Heart right ventricle (tissue), 16 donors: ENCODE data around the gene OSBPL5. TPM values are rescaled to one million over a fixed set of nuclear protein-coding genes. Genes with fewer than 3 reads are reported as not detected.

Source experiments
- ATAC-seq, 8 donors: fragments of 200-7000 bp; cut with Tn5 transposase; one replicate each; pipeline ENCODE4 v1.9.1; 2020; ENCODE audit warnings: mild to moderate bottlenecking in 8 of 8, moderate library complexity in 8 of 8, moderate number of reproducible peaks in 1 of 8
- DNase-seq, 2 donors: peaks; one replicate each; pipeline ENCODE4 v3.0.0-alpha.2; 2020
- H3K27ac ChIP-seq, 10 donors: fragments of 200-600 bp; sonication (generic) in 2 of 10; one replicate each; pipeline versions ENCODE4 v1.5.0 to v1.8.0; 2020 to 2022; ENCODE audit warnings: mild to moderate bottlenecking in 3 of 10
- H3K27me3 ChIP-seq, 7 donors: fragments of 200-600 bp; one replicate each; pipeline ENCODE4 v1.8.0; 2021 to 2022; ENCODE audit warnings: mild to moderate bottlenecking in 2 of 7
- H3K36me3 ChIP-seq, 9 donors: fragments of 200-600 bp; sonication (generic) in 1 of 9; one replicate each; pipeline versions ENCODE4 v1.5.0 to v1.8.0; 2020 to 2022; ENCODE audit warnings: mild to moderate bottlenecking in 2 of 9
- H3K4me1 ChIP-seq, 9 donors: fragments of 200-600 bp; sonication (generic) in 1 of 9; one replicate each; pipeline versions ENCODE4 v1.5.0 to v1.8.0; 2020 to 2022; ENCODE audit warnings: mild to moderate bottlenecking in 4 of 9
- H3K4me3 ChIP-seq, 10 donors: fragments of 200-600 bp; sonication (generic) in 2 of 10; one replicate each; pipeline versions ENCODE4 v1.5.0 to v1.8.0; 2020 to 2022; ENCODE audit warnings: mild to moderate bottlenecking in 7 of 10, moderate library complexity in 2 of 10
- H3K9me3 ChIP-seq, 11 donors: fragments of 200-600 bp in 10 of 11; sonication (generic) in 2 of 11; one replicate each; pipeline versions ENCODE4 v1.5.0 to v1.8.0; 2013 to 2022; ENCODE audit warnings: mild to moderate bottlenecking in 2 of 11, control low read depth in 1 of 11, moderate library complexity in 1 of 11
- WGBS, 2 donors: extraction: QIAGEN DNeasy Blood & Tissue Kit; methylation state at CpG; one replicate each; pipeline ENCODE4 v1.1.7; 2013; ENCODE audit warnings: inconsistent platforms in 1 of 2; 5-methylcytosine and 5-hydroxymethylcytosine counted together
- intact Hi-C, 10 donors: fragments of 100-400 bp; cut with DNase I; formaldehyde crosslinking; loops; one replicate each; pipeline versions ENCODE4 v1.11.1 to v1.14.2; 2022
- polyA plus RNA-seq, 2 donors: library from polyadenylated mRNA; stranded (reverse); fragments of 200-250 nt; gene quantifications; one replicate each; pipeline ENCODE4 v1.2.3, GENCODE V29; 2013
- total RNA-seq, 10 donors: library from RNA; stranded (reverse); fragmentation: NEBNext Ultra II Directional in 3 of 10; extraction: Animal tissue kit (Norgen Biotek cat#: 25700) in 3 of 10; gene quantifications; one replicate each; pipeline versions ENCODE4 v1.2.1 to v1.2.4, GENCODE V29; 2021 to 2023
- TF ChIP-seq, protein P1 (sequence below), 9 donors: fragments of 200-600 bp; sonication (generic) in 2 of 9; IDR thresholded peaks; one replicate each; pipeline versions ENCODE4 v1.5.0 to v1.8.0; 2021 to 2022; ENCODE audit warnings: antibody characterized with exemption in 9 of 9, mild to moderate bottlenecking in 5 of 9, moderate library complexity in 1 of 9
- donor health status: Arrhythmogenic right ventricular cardiomyopathy.
- donor health status: ischemic (EF 13 %, LVEDD 7.1; RV severe dilation, severe dysfunction).
- donor health status: healthy with polysubstance abuse.
- donor health status: DM: no; HTN: yes; CAD: no.
- donor health status: DM: no; HTN: no; CAD: no.
- donor health status: ischemic (EF 25% LVEDD 6.9; RV normal size, moderate dysfunction).
- donor health status: ischemic (EF 25% LVEDD 5.7; RV mildly dilated, moderate dysfunction).
- donor health status: healthy.
- donor health status: DM: yes; HTN: yes; CAD: no.
- donor health status: Ischemic cardiomyopathy.
- donor health status: ischemic (EF 35%, LVEDD 5.7; RV mildly dilated, moderate dysfunction).
- donor health status: nonischemic (EF 11% LVEDD 7.7; RV severe dilation, severe dysfunction).
- donor health status: DM: yes; HTN: yes; CAD: no.
- donor health status: PGD.
- donor health status: ischemic (EF 29% LVEDD 5.4; RV normal size, mild dysfunction).
- donor health status: nonischemic (EF 23%, LVEDD 6.1; RV moderate dilation, normal function).

OSBPL5 gene
- total and polyA plus RNA-seq, 12 donors = 10.4 to 18.7 (median 15.5) TPM

- TF ChIP-seq, protein P1, sequence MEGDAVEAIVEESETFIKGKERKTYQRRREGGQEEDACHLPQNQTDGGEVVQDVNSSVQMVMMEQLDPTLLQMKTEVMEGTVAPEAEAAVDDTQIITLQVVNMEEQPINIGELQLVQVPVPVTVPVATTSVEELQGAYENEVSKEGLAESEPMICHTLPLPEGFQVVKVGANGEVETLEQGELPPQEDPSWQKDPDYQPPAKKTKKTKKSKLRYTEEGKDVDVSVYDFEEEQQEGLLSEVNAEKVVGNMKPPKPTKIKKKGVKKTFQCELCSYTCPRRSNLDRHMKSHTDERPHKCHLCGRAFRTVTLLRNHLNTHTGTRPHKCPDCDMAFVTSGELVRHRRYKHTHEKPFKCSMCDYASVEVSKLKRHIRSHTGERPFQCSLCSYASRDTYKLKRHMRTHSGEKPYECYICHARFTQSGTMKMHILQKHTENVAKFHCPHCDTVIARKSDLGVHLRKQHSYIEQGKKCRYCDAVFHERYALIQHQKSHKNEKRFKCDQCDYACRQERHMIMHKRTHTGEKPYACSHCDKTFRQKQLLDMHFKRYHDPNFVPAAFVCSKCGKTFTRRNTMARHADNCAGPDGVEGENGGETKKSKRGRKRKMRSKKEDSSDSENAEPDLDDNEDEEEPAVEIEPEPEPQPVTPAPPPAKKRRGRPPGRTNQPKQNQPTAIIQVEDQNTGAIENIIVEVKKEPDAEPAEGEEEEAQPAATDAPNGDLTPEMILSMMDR (IDR thresholded peaks at IDR 0.05) = no peak
- no peak for DNase-seq
- peak in 1 of 8 donors; percentile 18 for ATAC-seq
- H3K4me1 ChIP-seq = peaks cover 3 to 26% (median 13%) of the 10 kb centered on the region in 9 donors
- H3K27me3 ChIP-seq = peaks cover 13 to 60% (median 52%) of the 10 kb centered on the region in 7 donors
- no peak overlapping the region for H3K4me3 ChIP-seq
- intact Hi-C loops = no loop called here
- H3K9me3 ChIP-seq = no peaks in the 10 kb centered on the region
- no peaks in the 10 kb centered on the region for H3K36me3 ChIP-seq
- WGBS, 2 donors = 79 to 81% methylated on average over 24 of the region's 24 CpGs
- H3K27ac ChIP-seq = no peak overlapping the region
Measured at GRCh38 chr11:3204141-3205015, 39.3 kb upstream of the OSBPL5 start.

DNA sequence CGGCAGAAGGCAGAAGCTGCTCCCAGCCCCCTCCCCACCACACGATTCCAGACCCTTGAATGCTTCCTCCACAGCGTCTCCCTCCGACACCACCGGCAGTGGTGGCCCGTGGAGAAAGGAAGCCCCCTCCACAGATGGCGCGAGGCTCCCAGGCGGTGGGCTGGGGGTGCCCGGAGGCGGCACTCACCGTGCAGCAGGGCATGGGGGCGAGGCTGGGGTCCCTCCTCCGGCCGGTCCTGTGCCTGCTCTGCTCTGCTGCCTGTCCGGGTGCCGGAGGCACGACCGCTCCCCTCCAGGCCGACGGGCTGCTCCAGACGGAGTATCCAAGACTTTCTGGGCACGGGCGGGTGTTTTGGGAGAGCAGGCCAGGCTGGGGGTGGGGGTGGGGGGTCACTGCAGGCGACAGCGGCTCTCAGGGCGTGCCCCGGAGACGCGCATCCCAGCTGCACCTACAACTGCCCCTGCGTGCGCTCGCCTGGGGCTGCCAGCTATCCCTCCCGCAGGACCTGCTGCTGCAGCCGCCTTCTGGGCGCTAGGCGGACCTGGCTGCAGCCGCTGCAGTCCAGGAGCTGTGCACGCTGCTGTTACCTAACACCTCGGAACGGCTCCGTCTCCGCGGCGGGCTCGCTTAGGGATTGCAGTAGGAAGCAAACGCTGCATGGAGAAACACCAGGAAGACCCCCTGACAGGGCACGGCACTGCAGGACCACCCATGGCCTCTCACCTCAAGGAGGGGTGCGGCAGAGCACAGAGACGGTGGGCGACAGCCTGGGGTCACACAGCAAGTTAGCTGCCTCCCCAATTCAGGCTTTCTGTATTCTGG, 38.3 kb upstream of the OSBPL5 start:
- peak in 3 of 8 donors; percentile 12 to 38 (median 27) for ATAC-seq
- Histone ChIP-seq H3K27ac (no peak overlapping the region), H3K27me3 (peaks cover 13 to 66% (median 57%) of the 10 kb centered on the region in 7 donors), H3K4me3 (peak overlapping the region in 1 of 10 donors; percentile 3), H3K4me1 (peaks cover 3 to 26% (median 13%) of the 10 kb centered on the region in 9 donors), H3K36me3 (no peaks in the 10 kb centered on the region), H3K9me3 (no peaks in the 10 kb centered on the region)
- 2 to 4% methylated on average over 47 to 51 of the region's 51 CpGs for WGBS, 2 donors
- intact Hi-C loops = no loop called here
- TF ChIP-seq, protein P1 (IDR thresholded peaks at IDR 0.05) = no peak
- no peak for DNase-seq

DNA sequence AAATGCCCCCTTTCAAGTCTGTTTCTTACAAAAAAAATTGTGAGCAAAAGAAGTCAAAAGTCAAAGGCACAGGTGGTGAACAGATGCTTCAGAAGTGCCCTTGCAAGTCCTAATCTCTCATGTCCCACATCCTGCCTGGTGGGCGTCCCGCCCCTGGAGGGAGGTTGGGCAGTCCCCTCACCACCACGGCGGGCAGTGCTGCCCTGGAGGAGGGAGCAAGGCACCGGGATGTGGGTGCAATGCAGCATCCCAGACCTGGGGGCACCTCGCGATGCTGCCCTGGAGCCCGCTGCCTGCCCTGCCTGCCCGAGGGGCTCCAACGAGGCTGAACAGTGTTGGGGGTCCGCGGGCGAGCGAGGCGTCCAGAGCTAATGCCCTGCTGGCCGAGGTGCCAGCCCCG, 37.6 kb upstream of the OSBPL5 start:
- WGBS, 2 donors = 8 to 15% methylated on average over 17 of the region's 17 CpGs
- no peaks in the 10 kb centered on the region for H3K9me3 ChIP-seq
- TF ChIP-seq, protein P1 (IDR thresholded peaks at IDR 0.05) = no peak
- DNase-seq = no peak
- no peak overlapping the region for H3K27ac ChIP-seq
- H3K36me3 ChIP-seq = no peaks in the 10 kb centered on the region
- ATAC-seq = no peak
- H3K4me1 ChIP-seq = peaks cover 3 to 26% (median 13%) of the 10 kb centered on the region in 9 donors
- intact Hi-C loops = no loop called here
- H3K4me3 ChIP-seq = no peak overlapping the region
- H3K27me3 ChIP-seq = peaks cover 13 to 72% (median 57%) of the 10 kb centered on the region in 7 donors

DNA sequence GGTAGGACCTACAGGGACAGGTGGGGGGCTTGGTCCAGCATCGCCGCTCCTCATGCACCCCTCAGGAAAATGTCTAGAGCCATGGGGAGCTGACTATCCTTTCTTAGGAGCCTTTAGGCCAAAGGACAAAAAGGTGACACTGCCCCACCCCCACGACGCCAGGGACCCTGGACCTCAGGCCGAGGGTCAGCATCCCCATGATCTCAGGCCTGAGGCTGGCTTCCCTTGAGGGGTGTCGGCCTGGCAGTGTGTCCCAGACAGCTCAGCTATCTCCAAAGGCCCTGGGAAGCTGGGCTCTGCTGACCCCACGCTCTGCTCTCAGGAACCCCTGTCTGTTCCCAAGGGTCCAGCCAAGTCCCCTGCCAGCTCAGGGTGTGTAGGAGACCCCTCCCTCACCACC, 37.2 kb upstream of the OSBPL5 start:
- DNase-seq = no peak
- peaks cover 13 to 72% (median 57%) of the 10 kb centered on the region in 7 donors for H3K27me3 ChIP-seq

More for the DNA sequence above, 37.2 kb upstream of the OSBPL5 start:
- H3K4me3 ChIP-seq = no peak overlapping the region
- intact Hi-C loops = no loop called here
- peaks cover 3 to 26% (median 13%) of the 10 kb centered on the region in 9 donors for H3K4me1 ChIP-seq
- no peak for ATAC-seq
- TF ChIP-seq, protein P1 (IDR thresholded peaks at IDR 0.05) = no peak
- H3K36me3 ChIP-seq = no peaks in the 10 kb centered on the region
- 65 to 66% methylated on average over 7 of the region's 7 CpGs for WGBS, 2 donors
- H3K9me3 ChIP-seq = no peaks in the 10 kb centered on the region
- no peak overlapping the region for H3K27ac ChIP-seq
